Naive thymus-derived CD4-positive, alpha-beta T cell (primary cell): ENCODE results near the gene RAB25. TPM values are rescaled to one million over a fixed set of nuclear protein-coding genes. Genes with fewer than 3 reads are reported as not detected.

Experiments
- ATAC-seq: fragments of 150-1000 bp; cut with Tn5 transposase; 2 replicates; pipeline ENCODE4 v1.10.0; 2021; ENCODE audit warnings: mild to moderate bottlenecking, moderate library complexity
- CTCF ChIA-PET: fragments of 350-600 bp; sonication (Branson Sonifier 250); formaldehyde crosslinking; loops from one replicate; lab custom pipeline; 2021; ENCODE audit warnings: antibody characterized with exemption; lab: Charles Lee
- POLR2A ChIA-PET: fragments of 350-600 bp; sonication (Branson Sonifier 250); formaldehyde crosslinking; loops from one replicate; lab custom pipeline; 2021; ENCODE audit warnings: antibody characterized with exemption, inconsistent platforms; lab: Charles Lee
- DNase-seq, 9 donors: peaks; one replicate each; pipeline versions ENCODE4 v3.0.0 to v3.0.0-alpha.2; 2020 to 2022; ENCODE audit warnings: mixed read lengths in 1 of 9
- H3K27ac ChIP-seq: one replicate; pipeline ENCODE4 v1.7.0; 2013; ENCODE audit warnings: mild to moderate bottlenecking, low read depth, low read length, moderate library complexity
- H3K27me3 ChIP-seq, 2 donors: one replicate each; pipeline ENCODE4 v1.7.0; 2013; ENCODE audit warnings: low read length in 2 of 2, mild to moderate bottlenecking in 2 of 2, moderate library complexity in 2 of 2; ENCODE audit not compliant: control insufficient read depth in 2 of 2, insufficient read depth in 2 of 2
- H3K36me3 ChIP-seq, 3 experiments: 1 replicate in 2 of 3; 2 replicates in 1 of 3; pipeline ENCODE4 v1.7.0; 2013; ENCODE audit warnings: low read length in 3 of 3, mild to moderate bottlenecking in 3 of 3, moderate library complexity in 1 of 3; ENCODE audit not compliant: insufficient read depth in 3 of 3, control insufficient read depth in 2 of 3
- H3K4me1 ChIP-seq, 2 donors: one replicate each; pipeline ENCODE4 v1.7.0; 2013; ENCODE audit warnings: low read length in 2 of 2, mild to moderate bottlenecking in 2 of 2, moderate library complexity in 1 of 2; ENCODE audit not compliant: control insufficient read depth in 2 of 2, insufficient read depth in 2 of 2
- H3K4me3 ChIP-seq: 2 replicates; pipeline ENCODE4 v1.7.0; 2013; ENCODE audit warnings: mild to moderate bottlenecking, low read length
- H3K9me3 ChIP-seq, 3 experiments: 1 replicate in 2 of 3; 2 replicates in 1 of 3; pipeline ENCODE4 v1.7.0; 2013; ENCODE audit warnings: low read length in 3 of 3; ENCODE audit not compliant: control insufficient read depth in 2 of 3
- H3K27ac Mint-ChIP-seq, 9 donors: one replicate each; pipeline ENCODE4 v1.8.0; 2020 to 2022; ENCODE audit warnings: mixed read lengths in 9 of 9, mild to moderate bottlenecking in 8 of 9, moderate library complexity in 5 of 9, inconsistent platforms in 2 of 9
- H3K27me3 Mint-ChIP-seq, 5 donors: one replicate each; pipeline ENCODE4 v1.8.0; 2021 to 2022; ENCODE audit warnings: mixed read lengths in 5 of 5, mild to moderate bottlenecking in 1 of 5
- H3K36me3 Mint-ChIP-seq, 5 donors: one replicate each; pipeline ENCODE4 v1.8.0; 2020 to 2022; ENCODE audit warnings: mixed read lengths in 5 of 5, mild to moderate bottlenecking in 3 of 5, inconsistent platforms in 1 of 5
- H3K4me1 Mint-ChIP-seq, 7 donors: one replicate each; pipeline ENCODE4 v1.8.0; 2020 to 2022; ENCODE audit warnings: mixed read lengths in 7 of 7, mild to moderate bottlenecking in 3 of 7, inconsistent platforms in 1 of 7
- H3K4me3 Mint-ChIP-seq, 10 donors: one replicate each; pipeline ENCODE4 v1.8.0; 2020 to 2022; ENCODE audit warnings: mild to moderate bottlenecking in 10 of 10, mixed read lengths in 10 of 10, moderate library complexity in 6 of 10, inconsistent platforms in 2 of 10
- H3K9me3 Mint-ChIP-seq, 11 donors: one replicate each; pipeline ENCODE4 v1.8.0; 2020 to 2022; ENCODE audit warnings: mixed read lengths in 11 of 11, mild to moderate bottlenecking in 4 of 11, inconsistent platforms in 1 of 11, moderate library complexity in 1 of 11
- intact Hi-C, 2 donors: fragments of 100-400 bp; cut with micrococcal nuclease; formaldehyde crosslinking; loops; one replicate each; pipeline ENCODE4 v1.15.1; 2023
- polyA plus RNA-seq, 2 donors: library from polyadenylated mRNA; unstranded; fragments of 300-500 nt; fragmentation: Illumina TruSeq; gene quantifications; one replicate each; pipeline ENCODE4 v1.2.3, GENCODE V29; 2021
- total RNA-seq, 6 experiments: library from RNA in 5 of 6; stranded (reverse) in 5 of 6; gene quantifications; 1 replicate in 5 of 6; 2 replicates in 1 of 6; pipeline ENCODE4 v1.2.3 and lab custom pipeline; 2021 to 2026

Gene RAB25
- total and polyA plus RNA-seq, 7 experiments from 2014 or later = 1.1 to 2.7 (median 1.8) TPM; not detected in 1

- H3K9me3 Mint-ChIP-seq = no peaks in the 10 kb centered on the region
- H3K4me1 Mint-ChIP-seq = peaks cover 5 to 13% (median 9%) of the 10 kb centered on the region in 7 donors
- peak; percentile 69 to 86 (median 82) for DNase-seq
- Histone ChIP-seq H3K27ac (no peak overlapping the region), H3K36me3 (no peaks in the 10 kb centered on the region), H3K4me3 (no peak overlapping the region), H3K27me3 (no peaks in the 10 kb centered on the region), H3K4me1 (peaks cover 2 to 4% of the 10 kb centered on the region in 2 donors), H3K9me3 (no peaks in the 10 kb centered on the region)
- H3K4me3 Mint-ChIP-seq = no peak overlapping the region
- POLR2A ChIA-PET = interaction anchor here (1.1 to 3.7 kb wide), 2 partner anchors 9 to 38 kb away, joined by 3 to 24 read pairs; no protein-coding TSS in a partner anchor
- peaks cover 5 to 57% (median 19%) of the 10 kb centered on the region in 5 donors for H3K27me3 Mint-ChIP-seq
- peak; percentile 97 for ATAC-seq
- intact Hi-C loops = loop anchor here (1.0 to 5.0 kb wide), 5 partner anchors 16 to 356 kb away; no protein-coding TSS in a partner anchor
- CTCF ChIA-PET = interaction anchor here (0.6 to 20.3 kb wide), 10 partner anchors 10 to 247 kb away, joined by 3 to 340 read pairs (median 4); partner anchors contain the start of gene LMNA
- peak overlapping the region in 5 of 9 donors; percentile 3 to 76 (median 40) for H3K27ac Mint-ChIP-seq
- no peaks in the 10 kb centered on the region for H3K36me3 Mint-ChIP-seq
Observed at GRCh38 chr1:156090840-156091188, 29.9 kb downstream of the RAB25 start.

GRCh38 chr1:156091610-156092009 is 30.6 kb downstream of the RAB25 start:
- no peak overlapping the region for H3K4me3 Mint-ChIP-seq
- intact Hi-C loops = loop anchor here (2.0 to 5.0 kb wide), 3 partner anchors 15 to 356 kb away; no protein-coding TSS in a partner anchor
- H3K27ac Mint-ChIP-seq = no peak overlapping the region

GRCh38 chr1:156095906-156096508 is 35.0 kb downstream of the RAB25 start:
- Histone ChIP-seq H3K9me3 (no peaks in the 10 kb centered on the region), H3K36me3 (no peaks in the 10 kb centered on the region), H3K4me1 (peaks cover 18 to 22% of the 10 kb centered on the region in 2 donors), H3K27me3 (no peaks in the 10 kb centered on the region), H3K27ac (peak overlapping the region; percentile 63), H3K4me3 (no peak overlapping the region)
- Mint-ChIP-seq H3K27ac (peak overlapping the region in 7 of 9 donors; percentile 60 to 95 (median 91)), H3K9me3 (peaks cover 0 to 2% (median 0%) of the 10 kb centered on the region in 11 donors), H3K4me3 (peak overlapping the region in 4 of 10 donors; percentile 4 to 78 (median 75)), H3K36me3 (no peaks in the 10 kb centered on the region), H3K27me3 (peaks cover 0 to 49% (median 0%) of the 10 kb centered on the region in 5 donors), H3K4me1 (peaks cover 19 to 45% (median 26%) of the 10 kb centered on the region in 7 donors)
- no peak for ATAC-seq
- no peak for DNase-seq
- ChIA-PET POLR2A (interaction anchor here (0.7 to 5.0 kb wide), 7 partner anchors 10 to 129 kb away, joined by 3 to 49 read pairs (median 4); no protein-coding TSS in a partner anchor), CTCF (interaction anchor here (1.0 to 20.3 kb wide), 10 partner anchors 10 to 154 kb away, joined by 3 to 340 read pairs (median 4); partner anchors contain the start of gene LMNA)
- intact Hi-C loops = loop anchor here (1.0 to 2.0 kb wide), 3 partner anchors 19 to 223 kb away; partner anchors contain the start of gene LMNA (in 1 of the 2)

More at GRCh38 chr1:156091610-156092009, 30.6 kb downstream of the RAB25 start:
- peaks cover 5 to 53% (median 17%) of the 10 kb centered on the region in 5 donors for H3K27me3 Mint-ChIP-seq
- Histone ChIP-seq H3K9me3 (no peaks in the 10 kb centered on the region), H3K27ac (no peak overlapping the region), H3K4me1 (peaks cover 10 to 12% of the 10 kb centered on the region in 2 donors), H3K27me3 (no peaks in the 10 kb centered on the region), H3K36me3 (no peaks in the 10 kb centered on the region), H3K4me3 (no peak overlapping the region)
- no peaks in the 10 kb centered on the region for H3K36me3 Mint-ChIP-seq
- H3K9me3 Mint-ChIP-seq = no peaks in the 10 kb centered on the region
- ATAC-seq (no peak), DNase-seq (no peak)
- peaks cover 13 to 21% (median 16%) of the 10 kb centered on the region in 7 donors for H3K4me1 Mint-ChIP-seq
- CTCF ChIA-PET = interaction anchor here (0.9 to 20.3 kb wide), 5 partner anchors 9 to 134 kb away, joined by 3 to 340 read pairs (median 8); no protein-coding TSS in a partner anchor
- POLR2A ChIA-PET = interaction anchor here (1.1 to 3.7 kb wide), 2 partner anchors 8 to 38 kb away, joined by 3 to 24 read pairs; no protein-coding TSS in a partner anchor

GRCh38 chr1:156096640-156097391 is 35.9 kb downstream of the RAB25 start:
- H3K27ac Mint-ChIP-seq = peak overlapping the region; percentile 76 to 95 (median 91)
- intact Hi-C loops = loop anchor here (1.0 to 2.0 kb wide), 5 partner anchors 9 to 222 kb away; partner anchors contain the start of gene LMNA (in 1 of the 2)
- H3K36me3 ChIP-seq = no peaks in the 10 kb centered on the region

GRCh38 chr1:156097499-156098178 is 36.7 kb downstream of the RAB25 start:
- intact Hi-C loops = loop anchor here (1.0 to 2.0 kb wide), 4 partner anchors 9 to 221 kb away; partner anchors contain the start of gene LMNA (in 1 of the 2)
- H3K27ac ChIP-seq = peak overlapping the region; percentile 44
- H3K27me3 Mint-ChIP-seq = peaks cover 0 to 50% (median 0%) of the 10 kb centered on the region in 5 donors
- peaks cover 18 to 45% (median 26%) of the 10 kb centered on the region in 7 donors for H3K4me1 Mint-ChIP-seq
- peak overlapping the region; percentile 76 to 95 (median 91) for H3K27ac Mint-ChIP-seq
- peaks cover 0 to 2% (median 0%) of the 10 kb centered on the region in 11 donors for H3K9me3 Mint-ChIP-seq
- H3K4me1 ChIP-seq = peaks cover 18 to 22% of the 10 kb centered on the region in 2 donors
- ChIA-PET CTCF (interaction anchor here (0.6 to 20.3 kb wide), 5 partner anchors 10 to 127 kb away, joined by 5 to 340 read pairs (median 5); no protein-coding TSS in a partner anchor), POLR2A (interaction anchor here (1.8 to 5.0 kb wide), 2 partner anchors 8 to 32 kb away, joined by 4 to 49 read pairs; no protein-coding TSS in a partner anchor)
- H3K4me3 ChIP-seq = no peak overlapping the region
- H3K36me3 ChIP-seq = no peaks in the 10 kb centered on the region
- DNase-seq (peak in 2 of 9 donors; percentile 27 to 70), ATAC-seq (no peak)
- H3K9me3 ChIP-seq = no peaks in the 10 kb centered on the region
- no peaks in the 10 kb centered on the region for H3K36me3 Mint-ChIP-seq
- H3K4me3 Mint-ChIP-seq = peak overlapping the region in 8 of 10 donors; percentile 25 to 83 (median 68)
- H3K27me3 ChIP-seq = no peaks in the 10 kb centered on the region

More at GRCh38 chr1:156096640-156097391, 35.9 kb downstream of the RAB25 start:
- Mint-ChIP-seq H3K4me3 (peak overlapping the region; percentile 31 to 83 (median 72)), H3K36me3 (no peaks in the 10 kb centered on the region), H3K9me3 (peaks cover 0 to 2% (median 0%) of the 10 kb centered on the region in 11 donors), H3K4me1 (peaks cover 18 to 45% (median 26%) of the 10 kb centered on the region in 7 donors), H3K27me3 (peaks cover 0 to 52% (median 0%) of the 10 kb centered on the region in 5 donors)
- ChIA-PET CTCF (interaction anchor here (1.1 to 20.3 kb wide), 9 partner anchors 9 to 153 kb away, joined by 3 to 340 read pairs (median 5); partner anchors contain the start of gene LMNA), POLR2A (interaction anchor here (0.6 to 5.0 kb wide), 7 partner anchors 9 to 605 kb away, joined by 3 to 49 read pairs (median 4); no protein-coding TSS in a partner anchor)
- H3K9me3 ChIP-seq = no peaks in the 10 kb centered on the region
- H3K27ac ChIP-seq = peak overlapping the region; percentile 63
- peaks cover 18 to 22% of the 10 kb centered on the region in 2 donors for H3K4me1 ChIP-seq
- no peaks in the 10 kb centered on the region for H3K27me3 ChIP-seq
- DNase-seq (peak; percentile 77 to 91 (median 80)), ATAC-seq (peak; percentile 87)
- H3K4me3 ChIP-seq = peak overlapping the region; percentile 10
